Hematopoietic multipotent progenitor cell treated with erythropoietin and hydrocortisone succinate and interleukin-3 and kit ligand, for 6 days (in vitro differentiated cells): Measurements from ENCODE around the gene ROR2.

ENCODE experiments used
- DNase-seq: peaks from one replicate; pipeline ENCODE4 v3.0.0-alpha.2; 2015

Gene ROR2

DNA sequence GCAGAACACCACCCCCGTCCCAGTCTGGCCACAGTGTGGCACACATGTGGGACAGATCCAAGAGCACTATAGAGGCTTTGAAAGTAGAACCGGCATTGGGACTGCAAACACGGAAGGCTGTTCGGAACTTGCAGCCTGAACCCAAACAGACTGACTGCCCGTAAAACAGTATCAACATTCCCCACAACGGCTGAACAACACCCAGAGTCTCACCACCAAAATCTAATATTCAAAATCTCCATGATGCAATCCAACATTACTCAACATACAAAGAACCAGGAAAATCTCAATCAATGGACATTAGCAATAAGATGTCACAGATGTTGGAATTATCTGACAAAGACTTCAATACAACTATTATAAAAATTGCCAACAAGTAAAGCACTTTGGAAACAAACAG is 82.3 kb downstream of the ROR2 start:
- no peak for DNase-seq

DNA sequence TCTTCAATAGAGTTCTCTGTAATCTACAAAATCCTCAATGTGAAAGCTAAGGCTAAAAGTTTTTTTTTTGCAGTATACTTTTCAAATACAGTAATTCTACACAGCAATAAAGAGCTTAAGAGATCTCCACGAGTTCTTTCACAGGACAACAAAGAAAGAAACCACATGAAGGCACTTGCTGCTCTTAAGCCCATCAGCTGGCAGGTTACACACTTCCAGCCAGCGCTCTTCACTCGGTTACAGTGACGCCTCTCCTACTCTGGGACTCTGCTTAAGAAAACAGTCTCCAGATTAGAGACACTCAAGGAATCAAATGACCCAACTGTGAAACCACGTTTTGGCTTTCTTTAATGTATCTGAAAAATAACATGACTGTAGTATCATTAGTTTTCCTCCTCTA is 85.0 kb downstream of the ROR2 start:
- DNase-seq, result no peak

GRCh38 chr9:91864380-91864779 is 85.6 kb downstream of the ROR2 start:
- no peak for DNase-seq

DNA sequence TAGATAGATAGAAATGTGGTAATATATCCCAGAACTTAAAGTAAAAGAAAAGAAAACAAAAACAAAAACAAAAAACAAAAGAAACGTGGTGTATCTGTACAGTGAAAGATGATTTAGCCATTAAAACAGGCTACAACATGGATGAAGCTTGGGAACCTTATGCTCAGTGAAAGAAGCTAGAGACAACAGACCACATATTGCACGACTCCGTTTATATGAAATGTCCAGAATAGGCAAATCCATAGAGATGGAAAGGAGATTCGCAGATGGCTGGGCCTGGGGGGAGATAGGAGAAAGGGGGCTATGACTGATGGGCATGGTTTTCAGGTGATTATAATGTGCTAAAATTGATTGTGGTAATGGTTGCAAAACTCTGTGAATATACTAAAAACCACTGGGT is 86.6 kb downstream of the ROR2 start:
- DNase-seq, result no peak

DNA sequence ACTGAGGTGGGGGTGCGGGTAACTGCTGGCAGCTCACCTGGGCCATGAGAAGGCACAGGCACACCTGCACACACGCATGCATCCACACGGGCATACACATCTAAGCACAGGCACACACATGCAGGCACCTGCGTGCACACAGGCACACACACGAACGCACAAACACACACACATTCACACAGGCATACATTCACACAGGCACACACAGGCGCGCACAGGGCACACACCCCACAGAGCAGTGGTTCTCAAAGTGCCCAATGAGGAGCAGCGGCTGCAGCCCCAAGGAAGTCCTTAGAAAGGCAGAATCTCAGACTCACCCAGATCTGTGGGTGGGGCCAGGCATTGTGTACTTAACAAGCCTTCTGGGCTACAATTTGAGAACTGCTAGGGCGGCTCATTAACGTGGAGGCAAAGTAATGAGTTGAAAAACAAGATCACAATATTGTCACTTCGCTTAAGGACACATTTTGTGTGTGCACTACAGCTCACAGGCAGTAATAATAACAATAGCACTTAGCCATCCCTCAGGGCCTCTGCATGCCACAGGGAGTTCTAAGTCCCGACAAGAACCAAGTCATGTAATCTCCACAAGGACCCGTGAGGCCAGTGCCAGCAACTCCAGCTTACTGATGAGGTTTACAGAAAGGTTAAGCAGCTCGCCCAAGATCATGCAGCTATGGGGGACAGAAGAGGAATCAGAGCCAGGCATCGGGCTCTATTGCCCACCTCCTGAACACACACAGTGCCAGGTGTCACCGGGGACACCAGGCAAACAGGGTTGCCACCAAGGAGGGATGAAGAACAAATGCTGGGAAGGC is 91.6 kb downstream of the ROR2 start:
- DNase-seq, result no peak

DNA sequence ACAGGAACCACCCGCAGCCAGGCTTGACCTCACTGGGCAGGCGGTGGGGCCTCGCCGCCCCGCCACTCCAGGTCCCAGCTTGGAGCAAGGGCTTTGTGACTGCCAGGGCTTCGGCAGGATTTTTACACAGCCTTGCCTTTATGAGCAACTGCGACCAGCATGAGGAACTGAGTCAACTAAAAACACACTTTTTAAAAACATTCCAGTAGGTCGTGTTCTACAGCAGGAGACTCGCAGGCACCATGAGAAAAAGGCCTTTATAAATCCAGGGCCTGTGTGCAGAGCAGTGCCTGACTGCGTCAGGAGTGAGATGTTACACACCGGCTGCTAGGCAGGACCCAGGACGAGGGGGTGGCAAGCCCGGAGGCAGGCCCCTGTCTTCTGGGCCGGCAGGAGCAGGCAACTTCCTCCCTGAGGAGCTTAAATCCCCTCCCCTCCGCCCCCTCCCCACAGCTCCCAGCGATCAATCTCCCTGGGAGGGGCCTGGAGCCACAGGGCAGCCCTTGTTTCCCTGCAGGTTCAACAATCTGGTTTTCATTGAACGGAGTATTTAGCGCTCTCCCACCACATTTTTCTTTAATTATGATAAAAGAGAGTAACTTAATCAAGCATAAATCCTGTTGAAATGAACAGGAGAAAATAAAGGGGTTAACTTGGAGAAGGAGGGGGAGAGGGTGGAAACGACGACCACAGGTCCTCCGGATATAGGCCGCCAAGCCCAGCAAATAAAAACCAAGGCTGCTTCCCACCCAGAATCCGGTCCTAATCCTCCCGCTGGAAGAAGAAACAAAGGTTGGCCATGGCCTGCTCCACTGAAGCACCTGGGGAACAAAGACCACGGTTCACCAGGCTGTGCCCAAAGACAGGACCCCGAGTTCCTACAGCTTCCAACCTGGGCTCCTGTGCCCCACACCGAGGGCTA is 92.5 kb downstream of the ROR2 start:
- no peak for DNase-seq

DNA sequence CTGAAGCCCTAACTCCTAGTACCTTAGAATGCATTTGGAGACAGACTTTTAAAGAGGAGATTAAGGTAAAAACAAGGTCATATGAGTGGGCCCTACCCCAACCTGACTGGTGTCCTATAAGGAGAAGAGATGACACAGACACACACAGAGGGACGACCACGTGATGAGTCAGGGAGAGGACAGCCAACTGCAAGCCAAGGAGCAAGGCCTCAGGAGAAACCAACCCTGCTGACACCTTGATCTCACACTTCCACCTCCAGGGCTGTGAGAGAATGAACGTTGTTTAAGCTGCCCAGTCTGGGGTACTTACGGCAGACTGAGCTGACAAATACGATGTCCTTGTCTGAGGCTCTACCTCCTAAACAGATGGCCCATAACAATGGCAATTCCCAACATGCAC is 93.6 kb downstream of the ROR2 start:
- DNase-seq, result no peak

- DNase-seq, result no peak
Measured at GRCh38 chr9:91855196-91855595, 94.8 kb downstream of the ROR2 start.

DNA sequence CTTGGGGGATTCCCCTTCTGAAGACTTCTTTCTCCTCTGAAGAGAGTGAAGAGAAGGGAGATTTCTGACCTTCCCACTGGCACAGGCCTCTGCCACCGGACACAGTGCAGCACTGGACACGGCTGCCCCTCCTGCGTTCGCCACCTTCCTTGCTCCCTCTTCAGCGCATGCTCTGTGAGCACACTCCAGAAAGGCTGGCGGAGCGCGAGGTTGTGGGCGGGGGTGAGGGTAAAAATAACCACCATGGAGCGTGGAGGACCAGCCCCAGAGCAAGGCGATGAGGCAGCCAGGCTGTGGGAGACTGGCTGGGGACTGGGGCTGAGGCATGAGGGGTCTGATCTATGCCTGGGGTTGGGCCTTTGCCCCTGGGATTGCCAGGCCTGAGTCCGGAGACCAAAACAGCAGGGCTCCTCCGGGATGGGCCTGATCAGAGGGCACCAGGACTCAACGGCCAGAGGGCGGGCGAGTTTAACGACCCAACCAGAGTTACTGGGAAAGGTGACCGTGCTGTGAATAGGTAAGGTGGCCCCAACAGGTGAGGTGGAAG is 97.2 kb downstream of the ROR2 start:
- DNase-seq, result no peak

GRCh38 chr9:91849694-91850093 is 100.3 kb downstream of the ROR2 start:
- no peak for DNase-seq

DNA sequence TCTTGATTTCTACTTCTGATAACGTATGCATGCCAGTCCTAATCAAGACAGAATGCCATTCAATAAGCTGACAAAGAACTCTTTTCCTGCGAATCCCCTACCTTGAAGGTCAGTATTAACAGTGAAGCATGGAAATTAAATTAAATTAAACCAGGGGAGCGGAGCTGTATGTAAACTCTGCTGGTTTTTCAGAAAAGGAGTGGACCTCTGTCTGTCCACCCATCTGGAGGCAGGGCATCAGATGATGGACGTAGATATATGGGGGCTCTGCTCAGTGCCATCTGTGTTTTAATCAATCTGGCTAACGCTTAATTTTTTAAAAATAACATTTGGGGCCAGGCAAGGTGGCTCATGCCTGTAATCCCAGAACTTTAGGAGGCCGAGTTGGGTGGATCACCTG is 101.9 kb downstream of the ROR2 start:
- DNase-seq, result no peak

DNA sequence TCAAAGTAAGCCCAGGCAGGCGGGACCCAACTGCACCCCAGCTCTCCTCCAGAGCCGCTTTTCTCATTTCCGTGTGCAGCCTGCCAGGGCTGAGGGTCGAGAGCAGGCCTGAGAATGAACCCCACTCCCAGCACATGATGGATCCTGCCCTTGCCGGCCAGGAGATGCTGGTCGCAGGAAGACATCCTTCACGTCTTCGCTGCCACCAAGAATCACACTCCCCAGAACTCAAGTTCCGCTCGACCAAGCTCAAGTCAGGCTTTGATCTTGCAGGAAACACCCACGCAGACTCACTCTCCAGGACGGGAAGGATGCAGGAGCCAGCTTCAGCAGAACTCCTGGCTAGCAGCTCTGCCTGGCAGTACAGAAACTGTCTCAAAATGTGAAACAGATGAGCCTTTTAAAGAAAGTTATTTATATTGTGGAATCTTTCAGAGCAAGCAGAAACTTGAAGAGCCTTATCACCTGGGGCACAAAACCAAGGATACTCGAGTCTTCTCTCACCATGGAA is 102.4 kb downstream of the ROR2 start:
- DNase-seq, result no peak

DNA sequence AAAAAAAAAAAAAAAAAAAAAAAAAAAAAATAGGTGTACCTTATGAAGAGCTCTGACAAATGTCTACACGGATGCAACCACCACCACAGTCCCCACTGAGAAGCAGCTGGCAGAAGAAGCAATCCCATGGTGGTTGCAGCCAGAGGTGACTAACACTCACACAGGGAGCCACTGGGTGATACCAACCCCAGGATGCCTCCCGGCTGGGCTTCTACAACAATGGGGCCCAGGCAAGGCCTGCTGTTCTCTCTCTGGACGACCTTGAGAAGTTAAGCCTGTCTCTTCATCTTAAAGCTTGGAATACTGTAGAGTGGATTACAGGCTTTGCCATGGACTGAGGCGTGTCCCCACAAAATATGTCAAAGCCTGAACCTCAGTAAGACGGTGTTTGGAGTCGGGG is 104.1 kb downstream of the ROR2 start:
- DNase-seq, result no peak

DNA sequence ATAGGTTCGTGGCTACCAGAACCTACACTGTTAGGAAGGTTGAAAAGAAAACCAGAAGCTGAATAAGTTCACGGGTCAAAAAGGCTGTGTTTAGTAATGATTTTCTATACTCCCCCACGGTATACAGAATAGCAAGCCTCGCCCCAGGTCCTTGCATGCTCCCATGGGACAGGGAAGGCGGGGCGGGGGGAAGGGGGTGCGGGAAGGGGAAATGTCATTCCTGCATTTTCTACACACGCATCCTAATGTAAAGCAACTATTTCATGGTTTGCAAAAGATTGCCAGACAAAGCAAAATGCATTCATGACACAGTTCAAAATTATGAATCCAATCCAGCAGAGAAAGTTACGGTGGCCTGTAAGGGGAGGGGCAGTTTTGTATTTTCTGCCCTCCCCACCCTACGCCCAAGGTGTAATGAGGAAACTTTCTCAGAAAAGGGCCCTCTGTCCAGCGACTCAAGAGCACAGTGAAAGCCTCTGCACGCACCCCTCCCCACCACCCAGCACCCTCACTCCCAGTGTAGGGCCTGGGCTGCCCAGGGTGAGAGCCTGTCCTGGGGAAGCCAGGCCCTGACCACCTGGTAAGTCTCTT is 105.2 kb downstream of the ROR2 start:
- no peak for DNase-seq

DNA sequence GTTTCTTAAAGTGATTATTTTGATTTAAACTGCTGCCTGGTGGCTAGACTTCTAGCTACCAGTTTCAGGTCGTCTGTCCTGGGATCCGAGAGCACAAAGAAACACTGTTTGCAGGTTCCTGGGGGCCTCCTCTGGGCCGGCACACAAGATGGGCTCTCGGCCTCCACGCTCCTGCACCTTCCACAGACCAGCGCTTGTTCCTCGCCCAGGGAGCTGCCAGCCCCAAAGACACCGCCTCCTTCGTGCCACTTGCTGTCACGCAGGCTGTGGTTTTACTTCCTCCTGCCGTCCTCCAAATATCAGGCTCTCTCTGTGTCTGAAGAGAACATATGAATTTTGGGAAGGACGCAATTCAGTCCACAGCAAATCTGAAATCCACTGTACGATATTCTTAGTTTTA is 105.8 kb downstream of the ROR2 start:
- peak; percentile 53 for DNase-seq

GRCh38 chr9:91843623-91844148 is 106.3 kb downstream of the ROR2 start:
- no peak for DNase-seq

DNA sequence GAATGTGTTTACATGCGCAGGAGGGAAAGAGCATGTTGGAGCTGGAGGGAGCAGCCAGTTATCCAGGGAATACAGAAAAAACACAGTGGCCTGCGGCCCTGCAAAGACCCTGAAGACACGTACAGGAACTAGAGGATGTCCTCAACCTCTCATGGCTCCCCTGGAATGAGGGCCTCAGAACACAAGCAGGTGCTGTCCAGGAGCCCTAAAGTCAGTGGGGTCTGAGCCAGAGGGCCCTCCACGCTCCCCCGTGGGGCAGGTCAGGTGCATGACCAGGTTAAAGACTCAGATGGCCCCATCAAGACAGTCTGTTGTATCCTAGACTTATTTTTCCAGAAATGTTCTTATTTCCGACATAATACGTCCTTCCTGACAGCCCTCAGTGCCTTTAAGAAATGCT is 106.9 kb downstream of the ROR2 start:
- no peak for DNase-seq

GRCh38 chr9:91842358-91843049 is 107.5 kb downstream of the ROR2 start:
- DNase-seq, result no peak

DNA sequence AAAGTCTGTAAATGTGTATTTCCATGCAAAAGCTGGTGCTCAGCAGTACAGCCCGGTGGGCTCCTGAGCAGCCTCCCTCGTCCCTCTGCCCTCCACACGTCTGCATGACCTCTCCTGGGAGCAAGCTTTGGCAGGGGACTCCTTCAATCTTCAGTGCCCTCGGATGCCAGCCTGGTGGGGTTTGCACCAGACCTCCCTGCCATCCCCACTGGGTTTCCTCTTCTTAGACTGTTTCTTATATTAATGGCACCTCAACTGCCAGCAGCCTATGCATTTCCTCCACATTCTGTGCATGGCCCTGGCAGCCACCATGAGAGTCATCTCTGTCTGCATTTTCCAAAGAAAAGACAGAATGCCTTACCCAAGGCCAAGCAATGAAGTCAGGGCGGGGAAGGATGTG is 108.4 kb downstream of the ROR2 start:
- DNase-seq, result no peak

DNA sequence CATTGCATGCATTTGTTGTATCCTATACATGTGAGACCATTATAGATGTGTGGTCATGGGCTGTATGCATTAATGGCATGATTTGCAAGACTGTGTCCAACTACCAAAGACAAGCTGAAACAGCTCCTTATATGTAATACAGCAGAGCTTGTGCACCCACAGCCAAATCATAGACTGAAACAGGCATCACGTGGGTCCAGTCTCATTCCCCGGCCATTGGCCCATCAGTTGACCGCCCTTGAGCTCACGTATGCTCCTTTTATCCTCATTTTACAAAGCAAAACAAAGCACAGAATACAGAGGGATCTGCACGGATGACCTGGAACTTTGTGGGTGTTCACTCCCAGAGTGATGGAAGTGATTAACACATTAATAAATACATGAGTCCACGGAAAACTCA is 109.1 kb downstream of the ROR2 start:
- no peak for DNase-seq

DNA sequence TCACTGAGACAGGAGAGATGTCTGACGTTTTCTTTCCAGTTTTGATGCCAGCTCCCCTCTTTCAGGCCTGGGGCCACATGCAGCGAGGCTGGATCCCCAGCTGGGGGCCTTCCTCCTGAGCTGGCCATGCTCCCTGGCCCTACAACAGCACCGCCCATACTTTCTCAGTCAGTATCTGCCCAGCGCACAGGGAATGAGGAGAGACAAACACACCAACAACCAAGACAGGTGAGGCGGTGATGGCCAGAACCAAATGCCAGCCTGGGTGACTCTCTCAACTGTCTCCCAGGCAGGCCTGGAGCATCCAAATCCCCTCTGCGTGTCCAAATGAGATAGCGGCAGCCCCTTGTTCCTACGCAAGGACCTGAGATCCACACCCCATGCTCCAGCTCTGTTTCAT is 109.6 kb downstream of the ROR2 start:
- DNase-seq, result no peak

DNA sequence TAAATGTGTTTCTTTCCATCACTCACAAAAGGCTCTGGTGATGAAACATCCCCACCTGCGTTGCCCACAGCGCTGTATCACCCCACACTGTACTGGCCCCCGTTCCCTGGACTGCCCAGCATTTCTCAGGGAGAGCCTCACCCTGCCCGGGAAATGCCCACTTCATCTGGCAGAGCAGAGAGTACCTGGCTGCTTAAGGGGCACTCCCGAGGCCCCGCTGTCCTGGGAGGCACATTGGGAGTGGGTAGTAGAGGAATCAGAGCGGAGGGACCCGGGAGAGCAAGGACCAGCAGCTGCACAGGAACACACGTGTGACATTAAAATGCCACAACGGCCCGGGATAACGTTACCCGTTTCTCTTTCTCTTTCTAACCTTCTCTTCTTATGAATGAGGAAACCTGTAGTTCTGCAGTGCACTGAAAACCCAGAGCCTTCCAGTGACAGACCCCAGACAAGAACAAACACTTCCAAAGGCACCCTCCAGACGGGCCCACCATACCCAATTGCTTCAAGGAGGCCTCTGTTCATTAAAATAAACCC is 110.0 kb downstream of the ROR2 start:
- DNase-seq, result no peak
